Fibroblast of lung (primary cell): ENCODE results near the gene PSME3IP1. TPM values are rescaled to one million over a fixed set of nuclear protein-coding genes. Genes with fewer than 3 reads are reported as not detected.

Experiments
- DNase-seq, 2 donors: peaks; one replicate each; pipeline versions ENCODE4 v3.0.0 to v3.0.0-alpha.2; 2010; ENCODE audit warnings: low read depth in 2 of 2
- H2AFZ ChIP-seq: 2 replicates; pipeline ENCODE4 v1.5.1; 2012; ENCODE audit warnings: low read length, control low read depth, inconsistent platforms
- H3K27ac ChIP-seq: 2 replicates; pipeline ENCODE4 v1.5.1; 2011; ENCODE audit warnings: low read length, control low read depth; ENCODE audit not compliant: insufficient read depth
- H3K27me3 ChIP-seq: 2 replicates; pipeline ENCODE4 v1.5.1; 2011; ENCODE audit warnings: mild to moderate bottlenecking, low read length; ENCODE audit not compliant: control insufficient read depth, insufficient read depth
- H3K36me3 ChIP-seq: 2 replicates; pipeline ENCODE4 v1.5.1; 2011; ENCODE audit warnings: low read length; ENCODE audit not compliant: control insufficient read depth, insufficient read depth
- H3K4me1 ChIP-seq: 2 replicates; pipeline ENCODE4 v1.5.1; 2011; ENCODE audit warnings: low read length; ENCODE audit not compliant: control insufficient read depth, insufficient read depth; ENCODE audit errors: extremely low read depth
- H3K4me2 ChIP-seq: 2 replicates; pipeline ENCODE4 v1.5.1; 2011; ENCODE audit warnings: low read length, control low read depth; ENCODE audit not compliant: insufficient read depth; ENCODE audit errors: extremely low read depth
- H3K4me3 ChIP-seq, 4 experiments: fragments of 200-600 bp in 1 of 4; sonication (generic) in 1 of 4; replicated peaks in 1 of 4; 2 replicates each; pipeline ENCODE4 v1.5.1; 2011 to 2016; ENCODE audit warnings: low read length in 4 of 4, low read depth in 3 of 4, mild to moderate bottlenecking in 3 of 4, control low read depth in 2 of 4, inconsistent platforms in 1 of 4, mixed read lengths in 1 of 4; ENCODE audit not compliant: insufficient read depth in 1 of 4; ENCODE audit errors: control extremely low read depth in 1 of 4
- H3K79me2 ChIP-seq: 2 replicates; pipeline ENCODE4 v1.5.1; 2012; ENCODE audit warnings: mild to moderate bottlenecking, low read length, inconsistent platforms; ENCODE audit not compliant: control insufficient read depth, insufficient read depth
- H3K9ac ChIP-seq: 2 replicates; pipeline ENCODE4 v1.5.1; 2011; ENCODE audit warnings: mild to moderate bottlenecking, low read length, control low read depth; ENCODE audit not compliant: insufficient read depth
- H3K9me3 ChIP-seq: 2 replicates; pipeline ENCODE4 v1.5.1; 2012; ENCODE audit warnings: low read depth, low read length; ENCODE audit not compliant: control insufficient read depth, insufficient read depth
- H4K20me1 ChIP-seq: 2 replicates; pipeline ENCODE4 v1.5.1; 2011; ENCODE audit warnings: low read length; ENCODE audit not compliant: control insufficient read depth, insufficient read depth; ENCODE audit errors: extremely low read depth
- EZH2 ChIP-seq: IDR thresholded peaks from 2 replicates; pipeline ENCODE4 v1.5.1; 2012; ENCODE audit warnings: low read length, control low read depth, mild to moderate bottlenecking; ENCODE audit errors: missing control alignments
- polyA plus RNA-seq, 2 donors: library from polyadenylated mRNA; depleted of rRNA in 1 of 2; stranded (reverse) in 1 of 2; unstranded in 1 of 2; fragments of >200 nt; gene quantifications; 2 replicates each; pipeline ENCODE4 v1.2.1, GENCODE V29; 2011 to 2012; ENCODE audit warnings: missing spikeins in 1 of 2
- total RNA-seq: library from RNA; depleted of rRNA; stranded (reverse); fragments of >200 nt; gene quantifications from 2 replicates; pipeline ENCODE4 v1.2.1, GENCODE V29; 2014
- TF ChIP-seq, protein P1 (sequence below), 2 donors: IDR thresholded peaks in 1 of 2; conservative IDR thresholded peaks in 1 of 2; 1 replicate in 1 of 2; 2 replicates in 1 of 2; pipeline ENCODE4 v1.5.1; 2011 to 2012; ENCODE audit warnings: low read length in 2 of 2, control low read depth in 1 of 2, inconsistent platforms in 1 of 2, low read depth in 1 of 2, mild to moderate bottlenecking in 1 of 2

Gene PSME3IP1
- total and polyA plus RNA-seq, 2 donors (not counting 1 experiment from before 2014, with no cell fraction given): 55.5 to 64.6 TPM

GRCh38 chr16:57196753-57197152 lies 10.9 kb upstream of the PSME3IP1 start:
- no peaks in the 10 kb centered on the region for H3K36me3 ChIP-seq
- H3K27ac ChIP-seq: no peak overlapping the region
- no peak for TF ChIP-seq EZH2
- TF ChIP-seq, protein P1, sequence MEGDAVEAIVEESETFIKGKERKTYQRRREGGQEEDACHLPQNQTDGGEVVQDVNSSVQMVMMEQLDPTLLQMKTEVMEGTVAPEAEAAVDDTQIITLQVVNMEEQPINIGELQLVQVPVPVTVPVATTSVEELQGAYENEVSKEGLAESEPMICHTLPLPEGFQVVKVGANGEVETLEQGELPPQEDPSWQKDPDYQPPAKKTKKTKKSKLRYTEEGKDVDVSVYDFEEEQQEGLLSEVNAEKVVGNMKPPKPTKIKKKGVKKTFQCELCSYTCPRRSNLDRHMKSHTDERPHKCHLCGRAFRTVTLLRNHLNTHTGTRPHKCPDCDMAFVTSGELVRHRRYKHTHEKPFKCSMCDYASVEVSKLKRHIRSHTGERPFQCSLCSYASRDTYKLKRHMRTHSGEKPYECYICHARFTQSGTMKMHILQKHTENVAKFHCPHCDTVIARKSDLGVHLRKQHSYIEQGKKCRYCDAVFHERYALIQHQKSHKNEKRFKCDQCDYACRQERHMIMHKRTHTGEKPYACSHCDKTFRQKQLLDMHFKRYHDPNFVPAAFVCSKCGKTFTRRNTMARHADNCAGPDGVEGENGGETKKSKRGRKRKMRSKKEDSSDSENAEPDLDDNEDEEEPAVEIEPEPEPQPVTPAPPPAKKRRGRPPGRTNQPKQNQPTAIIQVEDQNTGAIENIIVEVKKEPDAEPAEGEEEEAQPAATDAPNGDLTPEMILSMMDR (conservative IDR thresholded peaks at IDR 0.05 in 1 of 2, IDR thresholded peaks at IDR 0.05 in 1 of 2; ENCODE audit: low read depth in 1 of 2, low read length in 2 of 2): no peak
- H3K79me2 ChIP-seq: peaks cover 58% of the 10 kb centered on the region
- H4K20me1 ChIP-seq: no peaks in the 10 kb centered on the region
- peaks cover 11% of the 10 kb centered on the region for H3K4me1 ChIP-seq
- no peak overlapping the region for H2AFZ ChIP-seq
- DNase-seq: no peak
- no peak overlapping the region for H3K9ac ChIP-seq
- no peaks in the 10 kb centered on the region for H3K27me3 ChIP-seq
- H3K4me3 ChIP-seq: no peak overlapping the region
- no peak overlapping the region for H3K4me2 ChIP-seq
- H3K9me3 ChIP-seq: no peaks in the 10 kb centered on the region

- H3K9me3 ChIP-seq: no peaks in the 10 kb centered on the region
- H3K36me3 ChIP-seq: no peaks in the 10 kb centered on the region
- H3K79me2 ChIP-seq: peaks cover 62% of the 10 kb centered on the region
- no peak overlapping the region for H3K4me2 ChIP-seq
- H4K20me1 ChIP-seq: no peaks in the 10 kb centered on the region
- no peak overlapping the region for H2AFZ ChIP-seq
- H3K27me3 ChIP-seq: no peaks in the 10 kb centered on the region
- H3K27ac ChIP-seq: no peak overlapping the region
- no peak overlapping the region for H3K4me3 ChIP-seq
- TF ChIP-seq, protein P1 (conservative IDR thresholded peaks at IDR 0.05 in 1 of 2, IDR thresholded peaks at IDR 0.05 in 1 of 2; ENCODE audit: low read depth in 1 of 2, low read length in 2 of 2): no peak
- no peak for TF ChIP-seq EZH2
- H3K4me1 ChIP-seq: peaks cover 15% of the 10 kb centered on the region
- DNase-seq: no peak
- no peak overlapping the region for H3K9ac ChIP-seq
Measured at GRCh38 chr16:57196286-57196685, 10.4 kb upstream of the PSME3IP1 start.

DNA sequence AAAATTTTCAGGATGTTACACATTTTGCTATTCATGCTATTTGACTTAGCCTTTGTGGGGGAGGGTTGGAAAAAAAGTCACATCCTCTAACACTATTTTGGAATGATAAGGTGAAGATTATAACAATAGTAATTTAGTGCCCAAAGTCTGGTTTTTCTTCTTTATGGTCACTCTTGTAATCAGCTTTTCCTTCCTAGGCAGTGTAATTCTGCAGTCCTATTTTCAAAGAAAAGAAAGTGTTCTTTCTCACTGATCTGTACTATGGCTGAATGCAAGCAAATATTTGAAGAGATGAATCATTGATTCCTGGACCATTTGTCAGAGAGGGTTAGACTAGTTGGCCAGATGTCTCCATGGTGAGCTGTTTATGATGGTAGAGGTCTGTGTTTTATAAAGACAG lies 8.7 kb upstream of the PSME3IP1 start:
- DNase-seq: peak; percentile 87 to 96
- Histone ChIP-seq H3K27me3 (no peaks in the 10 kb centered on the region), H3K36me3 (no peaks in the 10 kb centered on the region), H2AFZ (no peak overlapping the region), H3K4me2 (peak overlapping the region; percentile 68), H3K9ac (no peak overlapping the region), H3K4me3 (peak overlapping the region in 3 of 4 experiments; percentile 11 to 24 (median 17)), H3K27ac (peak overlapping the region; percentile 60), H3K9me3 (no peaks in the 10 kb centered on the region), H3K4me1 (peaks cover 22% of the 10 kb centered on the region), H3K79me2 (peaks cover 80% of the 10 kb centered on the region), H4K20me1 (no peaks in the 10 kb centered on the region)
- TF ChIP-seq, protein P1 (conservative IDR thresholded peaks at IDR 0.05 in 1 of 2, IDR thresholded peaks at IDR 0.05 in 1 of 2; ENCODE audit: low read depth in 1 of 2, low read length in 2 of 2): no peak
- TF ChIP-seq EZH2: no peak
